NCI-H187 treated with DMSO at 0.1 percent for 48 hours (cell line): Measurements from ENCODE around the gene TEDC1.

ENCODE experiments used
- DNase-seq: peaks from one replicate; lab custom pipeline; 2025; lab: John Stamatoyannopoulos, UW

Gene TEDC1

GRCh38 chr14:105526776-105527380 lies 35.8 kb downstream of the TEDC1 start:
- no peak for DNase-seq

- DNase-seq = no peak
Measured at GRCh38 chr14:105527381-105527825, 36.4 kb downstream of the TEDC1 start.

GRCh38 chr14:105527826-105528585 lies 37.0 kb downstream of the TEDC1 start:
- DNase-seq = no peak

DNA sequence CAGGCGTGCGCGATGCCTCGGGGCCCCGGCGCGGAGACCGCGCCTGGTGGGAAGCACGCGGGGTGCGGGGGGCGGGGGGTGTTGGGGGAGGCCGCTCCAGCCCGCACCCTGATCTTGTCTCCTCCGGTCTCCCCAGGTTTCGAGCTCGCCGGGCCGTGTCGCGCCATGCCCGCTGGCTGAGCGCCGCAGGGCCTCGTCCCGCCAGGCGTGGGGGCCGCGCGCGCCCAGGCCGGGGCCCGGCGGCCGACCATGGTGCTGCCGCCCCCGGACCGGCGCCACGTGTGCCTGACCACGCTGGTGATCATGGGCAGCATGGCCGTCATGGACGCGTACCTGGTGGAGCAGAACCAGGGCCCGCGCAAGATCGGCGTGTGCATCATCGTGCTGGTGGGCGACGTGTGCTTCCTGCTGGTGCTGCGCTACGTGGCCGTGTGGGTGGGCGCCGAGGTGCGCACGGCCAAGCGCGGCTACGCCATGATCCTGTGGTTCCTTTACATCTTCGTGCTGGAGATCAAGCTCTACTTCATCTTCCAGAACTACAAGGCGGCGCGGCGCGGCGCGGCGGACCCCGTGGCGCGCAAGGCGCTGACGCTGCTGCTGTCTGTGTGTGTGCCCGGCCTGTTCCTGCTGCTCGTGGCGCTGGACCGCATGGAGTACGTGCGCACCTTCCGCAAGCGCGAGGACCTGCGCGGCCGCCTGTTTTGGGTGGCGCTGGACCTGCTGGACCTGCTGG lies 37.7 kb downstream of the TEDC1 start:
- DNase-seq = no peak

GRCh38 chr14:105529319-105529568 lies 38.2 kb downstream of the TEDC1 start:
- DNase-seq = no peak

GRCh38 chr14:105529569-105530284 lies 38.7 kb downstream of the TEDC1 start:
- no peak for DNase-seq

GRCh38 chr14:105530285-105531087 lies 39.4 kb downstream of the TEDC1 start:
- no peak for DNase-seq

- DNase-seq = no peak
Measured at GRCh38 chr14:105531088-105531893, 40.2 kb downstream of the TEDC1 start.

GRCh38 chr14:105531894-105532623 lies 41.0 kb downstream of the TEDC1 start:
- DNase-seq = no peak

- no peak for DNase-seq
Measured at GRCh38 chr14:105532735-105533141, 41.7 kb downstream of the TEDC1 start.

DNA sequence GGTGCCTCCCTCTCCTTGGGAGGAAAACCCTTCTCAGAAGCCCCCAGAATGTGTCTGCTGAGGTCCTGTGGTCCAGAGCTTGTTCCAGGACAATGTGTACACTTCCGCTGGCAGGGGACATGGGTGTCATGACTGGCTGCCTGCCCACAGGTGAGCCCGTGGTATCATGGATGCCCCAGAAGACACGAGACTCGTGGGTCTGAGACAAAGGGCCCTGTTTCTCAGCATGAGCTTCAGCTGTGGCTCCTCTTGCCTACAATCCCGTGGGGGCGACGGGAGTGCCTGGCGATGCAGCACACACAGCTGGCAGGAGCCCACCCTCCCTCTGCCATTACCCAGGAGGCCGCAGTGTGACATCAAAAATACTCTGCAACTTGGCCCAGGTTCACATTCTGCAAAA lies 42.3 kb downstream of the TEDC1 start:
- DNase-seq = no peak

DNA sequence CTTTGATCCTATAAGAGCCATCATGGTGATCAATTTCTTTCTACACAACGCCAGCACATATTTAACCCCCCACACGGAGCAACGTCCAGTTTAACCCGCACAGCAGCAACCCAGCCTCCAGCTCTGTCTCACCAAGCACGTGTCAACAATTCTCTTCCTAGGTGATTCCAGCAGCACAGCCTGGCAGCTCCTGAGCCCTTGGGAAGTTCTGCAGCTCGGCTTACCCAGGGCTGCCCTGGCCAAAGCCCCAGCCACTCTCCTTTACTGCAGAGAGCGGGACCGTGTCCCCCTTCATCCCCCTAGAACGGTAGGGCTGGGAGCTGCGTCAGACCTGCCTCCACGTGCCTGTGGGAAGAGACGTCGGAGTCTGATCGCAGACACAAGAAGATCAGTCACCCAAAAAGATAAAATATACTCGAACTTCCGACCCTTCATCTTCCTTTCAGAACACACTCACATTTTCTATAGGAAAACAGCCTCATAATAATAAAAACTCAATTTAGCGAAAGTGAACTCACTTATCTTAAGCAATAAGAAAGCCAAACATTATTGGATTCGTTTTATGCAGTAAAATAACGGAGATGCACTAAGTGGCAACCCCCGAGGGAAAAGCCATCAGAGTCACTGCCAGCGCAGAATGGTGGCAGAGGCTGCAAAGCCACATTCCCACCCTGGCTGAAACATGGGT lies 42.9 kb downstream of the TEDC1 start:
- DNase-seq = no peak

DNA sequence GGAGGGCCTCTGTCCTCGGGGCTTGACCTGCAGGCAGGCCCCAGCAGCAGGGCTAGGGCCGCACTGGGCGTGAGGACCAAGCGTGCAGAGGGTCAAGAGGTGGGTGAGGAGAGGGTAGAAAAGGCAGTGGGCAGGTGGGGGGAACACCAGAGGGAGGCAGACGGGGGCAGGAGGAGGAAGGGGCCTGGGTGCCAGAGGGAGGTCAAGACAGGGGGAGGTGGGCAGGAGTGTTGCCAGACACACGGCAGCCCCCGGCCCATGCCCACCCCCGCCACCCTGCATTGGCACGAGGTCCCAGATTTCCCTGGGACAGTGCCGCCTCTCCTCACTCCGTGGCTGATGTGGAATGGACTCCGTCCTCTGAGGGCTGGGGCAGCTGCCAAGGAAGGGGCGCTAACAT lies 43.5 kb downstream of the TEDC1 start:
- DNase-seq = no peak

DNA sequence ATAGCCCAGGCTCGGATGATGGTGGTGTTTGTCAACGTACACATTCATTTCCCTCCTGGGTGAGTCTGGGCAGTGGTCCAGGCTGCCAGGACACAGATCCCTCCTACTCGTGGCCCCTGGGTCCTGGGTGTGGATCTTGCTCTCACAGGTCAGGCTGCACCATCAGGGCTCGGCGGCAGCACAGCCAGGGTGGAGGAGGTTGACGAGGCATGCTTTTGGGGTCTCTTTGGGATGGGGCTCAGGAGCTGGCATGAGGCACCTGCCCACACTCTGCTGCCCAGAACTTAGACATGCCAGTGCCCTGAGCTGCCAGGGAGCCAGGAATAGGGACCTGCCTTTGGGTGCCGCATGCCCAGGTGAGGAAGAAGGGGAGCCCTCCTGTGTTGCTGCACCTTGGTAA lies 45.0 kb downstream of the TEDC1 start:
- no peak for DNase-seq

- no peak for DNase-seq
Measured at GRCh38 chr14:105536691-105537579, 45.9 kb downstream of the TEDC1 start.

- no peak for DNase-seq
Measured at GRCh38 chr14:105537580-105538474, 46.8 kb downstream of the TEDC1 start.

GRCh38 chr14:105538481-105539049 lies 47.5 kb downstream of the TEDC1 start:
- no peak for DNase-seq
